Stimulated activated CD8-positive, alpha-beta memory T cell treated with anti-CD3 and anti-CD28 coated beads, Interleukin-4, amount 100 ng/mL, for 24 hours (primary cell): ENCODE data around the gene DOCK8.

Experiments
- DNase-seq: peaks from one replicate; pipeline ENCODE4 v3.0.0-alpha.2; 2020; ENCODE audit warnings: low read depth

The DOCK8 gene

DNA sequence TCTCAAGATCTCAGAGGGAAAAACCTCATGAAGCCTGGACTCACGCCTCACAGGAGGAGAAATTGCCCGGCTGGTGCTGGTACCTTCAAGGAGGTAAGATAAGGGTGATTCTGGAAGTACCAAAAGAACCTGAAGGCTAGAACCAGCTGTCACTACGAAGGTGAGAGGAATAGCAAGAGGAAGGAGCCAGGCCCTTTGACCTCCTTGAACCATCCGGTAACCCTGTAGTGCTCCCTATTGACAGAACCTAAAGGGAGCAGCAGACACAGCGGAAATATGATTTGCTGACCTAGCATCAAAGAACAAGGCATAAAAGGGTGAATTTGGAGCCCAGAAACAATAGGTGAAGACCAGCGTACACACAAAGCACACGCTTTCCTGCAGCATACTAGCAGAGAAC, 92.2 kb downstream of the DOCK8 start:
- no peak for DNase-seq

DNA sequence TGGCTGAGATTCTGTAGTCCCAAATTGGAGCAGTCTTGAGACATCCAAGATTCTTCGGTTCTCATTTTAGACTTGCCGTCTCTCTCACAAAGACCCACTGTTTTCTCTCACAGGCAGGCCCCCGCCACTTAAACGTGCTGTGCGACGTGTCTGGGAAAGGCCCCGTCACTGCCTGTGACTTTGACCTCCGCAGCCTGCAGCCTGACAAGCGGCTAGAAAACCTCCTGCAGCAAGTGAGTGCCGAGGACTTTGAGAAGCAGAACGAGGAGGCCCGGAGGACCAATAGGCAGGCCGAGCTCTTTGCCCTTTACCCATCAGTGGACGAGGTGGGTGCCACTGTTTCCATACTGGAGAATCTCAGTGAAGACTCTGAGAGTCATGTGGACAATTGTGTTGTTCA, 97.2 kb downstream of the DOCK8 start:
- DNase-seq: no peak

DNA sequence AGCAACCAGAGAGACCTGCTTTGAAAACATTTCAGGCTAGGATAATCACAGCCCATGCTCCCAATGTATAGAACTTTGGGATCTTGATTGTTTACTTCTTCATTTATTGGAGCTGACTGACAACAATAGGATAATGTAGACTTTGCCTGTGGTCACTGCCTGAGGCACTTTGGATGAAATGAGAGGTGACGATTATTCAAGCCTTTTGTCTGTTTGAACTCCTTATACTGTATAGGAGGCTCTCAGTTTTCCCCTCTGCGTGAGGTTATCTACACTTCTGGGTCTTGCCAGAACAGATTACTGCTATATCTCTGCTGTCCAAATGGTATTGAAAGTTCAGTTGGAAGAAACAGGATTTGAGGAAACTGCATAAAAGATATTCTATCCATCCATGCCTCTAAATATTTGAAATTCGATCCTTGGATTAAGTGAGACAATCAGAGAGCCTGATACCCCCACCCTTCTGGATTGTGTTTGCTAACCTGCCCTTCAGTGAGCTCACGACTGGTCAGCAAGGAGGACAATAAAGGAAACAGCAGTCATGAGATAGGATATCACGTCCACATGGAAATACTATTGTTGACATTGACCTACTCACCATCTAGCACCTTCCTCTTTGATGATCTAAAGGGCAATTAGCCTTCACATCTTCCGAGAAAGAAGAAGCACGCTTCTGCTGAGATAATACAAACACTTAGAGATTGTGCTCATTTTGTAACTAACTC, 98.1 kb downstream of the DOCK8 start:
- DNase-seq: no peak

GRCh38 chr9:316382-316965, 101.8 kb downstream of the DOCK8 start:
- no peak for DNase-seq

- DNase-seq: no peak
Measured at GRCh38 chr9:318646-319045, 104.0 kb downstream of the DOCK8 start.

GRCh38 chr9:324971-325370, 110.3 kb downstream of the DOCK8 start:
- no peak for DNase-seq

DNA sequence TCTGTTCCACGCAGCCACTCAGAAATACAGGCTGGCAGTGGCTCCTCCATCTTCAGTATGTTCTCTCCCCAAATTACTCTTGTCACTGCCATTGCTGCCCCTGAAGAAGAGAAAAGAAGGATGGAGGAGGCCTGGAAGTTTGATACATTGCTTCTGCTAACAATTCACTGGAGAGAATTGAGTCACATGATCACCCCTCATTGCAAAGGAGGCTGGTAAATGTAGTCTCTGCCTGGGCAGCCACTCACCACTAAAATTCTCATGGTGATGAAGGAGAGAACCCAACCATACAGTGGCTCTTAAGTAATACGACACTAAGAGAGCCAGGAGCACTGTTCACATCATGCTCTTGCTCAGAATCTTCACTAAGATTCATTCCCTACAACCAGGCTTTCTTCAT, 112.0 kb downstream of the DOCK8 start:
- no peak for DNase-seq

GRCh38 chr9:328453-328852, 113.8 kb downstream of the DOCK8 start:
- no peak for DNase-seq

DNA sequence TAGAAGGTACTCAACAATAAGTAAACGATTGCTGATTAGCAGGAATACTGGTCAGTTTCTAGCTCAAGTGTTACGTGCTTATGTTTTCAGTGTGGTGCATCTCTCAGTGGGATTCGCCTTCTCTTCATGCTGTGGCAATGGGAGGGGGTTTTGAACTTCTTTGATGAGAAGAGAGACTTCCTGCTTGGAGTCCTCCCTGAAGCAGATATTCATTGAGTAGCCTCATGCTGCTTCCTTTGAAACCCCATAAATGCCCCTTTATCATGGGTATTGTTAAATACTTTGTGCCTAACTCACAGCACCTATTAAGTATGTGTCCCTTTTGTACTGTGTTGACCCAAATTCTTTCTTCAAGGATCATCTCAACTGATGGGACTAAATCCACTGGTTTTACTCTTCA, 116.5 kb downstream of the DOCK8 start:
- no peak for DNase-seq

DNA sequence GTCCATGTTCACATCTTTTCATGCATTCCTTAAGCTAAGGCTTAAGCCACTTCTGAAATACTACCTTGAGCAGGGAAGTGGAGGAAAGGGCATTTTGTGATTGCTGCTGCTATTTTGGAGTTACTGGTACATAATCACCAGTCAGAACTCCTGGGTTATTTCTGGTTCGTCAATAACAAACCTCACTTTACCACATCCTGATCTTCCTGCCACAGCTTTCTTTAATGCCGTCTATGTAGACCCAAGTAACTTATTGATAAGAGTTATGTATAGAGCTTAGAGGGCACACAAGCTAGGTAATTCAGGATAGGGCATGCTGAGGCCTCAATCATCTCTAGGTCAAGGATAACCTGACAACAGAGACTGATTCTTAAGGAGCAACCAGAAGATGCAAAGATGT, 120.7 kb downstream of the DOCK8 start:
- no peak for DNase-seq

DNA sequence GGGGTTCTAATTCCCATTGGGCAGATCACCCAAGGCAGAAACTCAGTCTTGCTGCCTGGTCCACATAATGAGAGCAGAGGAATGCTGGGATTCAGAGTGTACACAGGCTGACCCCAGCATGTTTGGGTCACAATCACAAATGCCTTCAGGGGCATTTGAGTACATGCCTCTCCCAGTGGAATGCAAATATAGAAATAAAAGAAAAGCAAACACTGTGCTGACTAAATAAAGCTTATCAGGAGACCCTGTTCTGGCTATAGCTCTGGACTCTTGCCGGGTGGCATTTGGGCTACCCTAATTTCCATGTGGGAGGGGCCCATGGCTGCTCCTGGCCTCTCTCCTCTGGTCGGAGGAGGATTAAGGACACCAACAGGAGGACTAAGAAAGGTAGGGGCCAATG, 121.4 kb downstream of the DOCK8 start:
- no peak for DNase-seq

GRCh38 chr9:338602-339001, 123.9 kb downstream of the DOCK8 start:
- DNase-seq: no peak

DNA sequence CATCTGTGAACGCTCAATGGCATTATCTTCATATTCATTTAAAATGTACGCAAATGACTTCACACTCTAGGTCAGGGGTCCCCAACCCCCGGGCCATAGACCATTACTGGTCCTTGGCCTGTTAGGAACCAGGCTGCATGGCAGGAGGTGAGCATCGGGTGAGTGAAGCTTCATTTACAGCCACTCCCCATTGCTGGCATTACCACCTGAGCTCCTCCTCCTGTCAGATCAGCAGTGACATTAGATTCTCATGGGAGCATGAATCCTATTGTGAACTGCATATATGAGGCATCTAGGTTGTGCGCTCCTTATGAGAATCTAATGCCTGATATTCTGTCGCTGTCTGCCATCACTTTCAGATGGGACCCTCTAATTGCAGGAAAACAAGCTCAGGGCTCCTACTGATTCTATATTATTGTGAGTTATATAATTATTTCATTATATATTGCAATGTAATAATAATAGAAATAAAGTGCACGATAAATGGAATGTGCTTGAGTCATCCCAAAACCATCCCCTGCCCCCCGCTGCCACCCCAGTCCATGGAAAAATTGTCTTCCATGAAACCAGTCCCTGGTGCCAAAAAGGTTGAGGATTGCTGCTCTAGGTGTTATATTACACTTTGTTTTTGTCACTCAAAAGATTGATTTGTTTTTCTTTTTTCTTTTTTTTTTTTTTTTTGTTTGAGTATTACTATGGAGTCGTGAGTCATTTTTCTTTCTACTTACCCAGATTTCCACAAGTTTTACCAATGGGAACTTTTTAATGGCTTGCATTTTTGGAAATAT, 127.2 kb downstream of the DOCK8 start:
- DNase-seq: no peak

GRCh38 chr9:343773-344172, 129.1 kb downstream of the DOCK8 start:
- no peak for DNase-seq

DNA sequence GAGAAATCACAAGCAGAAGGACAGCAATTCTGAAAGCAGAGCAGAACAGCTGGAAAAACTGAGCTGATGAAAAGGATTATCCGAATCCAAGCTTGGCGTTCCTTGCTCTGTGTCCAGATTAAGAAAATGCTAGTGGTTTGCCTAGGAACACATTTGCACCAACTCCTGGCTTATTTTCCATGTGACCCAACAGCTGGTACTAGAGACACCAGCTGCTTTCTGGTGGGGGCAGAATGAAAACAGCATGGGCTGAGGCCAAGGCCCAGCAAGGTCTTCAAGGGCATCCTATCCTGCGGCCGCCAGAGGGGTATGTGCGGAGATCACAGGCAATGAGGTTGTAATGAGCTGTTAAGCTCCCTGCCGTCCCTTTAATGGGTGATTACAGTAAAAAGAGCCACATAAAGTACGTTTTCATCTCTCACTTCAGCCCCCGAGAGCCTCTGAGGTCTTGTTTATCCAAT, 131.5 kb downstream of the DOCK8 start:
- DNase-seq: no peak

DNA sequence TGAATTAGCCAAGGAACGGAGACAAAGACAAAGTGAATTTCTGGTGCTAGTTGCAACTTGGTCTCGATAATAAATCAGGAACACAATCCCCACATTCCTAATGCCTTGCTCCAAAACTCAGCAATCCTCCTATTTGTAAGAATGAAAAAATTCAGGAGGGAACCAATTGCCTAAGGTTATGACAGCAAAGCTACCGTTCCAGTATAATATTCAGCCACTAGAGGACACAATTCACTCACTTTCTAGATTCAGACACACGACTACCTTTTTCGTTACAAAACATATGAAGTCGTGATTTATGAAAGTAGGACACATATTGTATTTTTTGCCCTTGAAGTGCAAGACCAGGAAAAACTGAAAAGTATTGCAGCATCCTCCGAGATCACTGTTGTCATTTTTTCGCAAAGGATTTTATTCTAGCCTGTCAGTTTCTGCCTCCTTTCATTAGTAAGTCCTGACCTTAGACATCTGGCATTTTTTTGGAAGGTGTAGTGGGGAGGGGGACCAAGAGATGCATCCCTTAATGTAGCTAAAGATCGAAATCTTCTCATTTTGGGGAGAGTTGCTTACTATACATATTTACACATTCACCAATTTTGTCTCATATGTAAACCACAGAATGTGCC, 133.1 kb downstream of the DOCK8 start:
- DNase-seq: no peak

GRCh38 chr9:350384-350783, 135.7 kb downstream of the DOCK8 start:
- DNase-seq: no peak

DNA sequence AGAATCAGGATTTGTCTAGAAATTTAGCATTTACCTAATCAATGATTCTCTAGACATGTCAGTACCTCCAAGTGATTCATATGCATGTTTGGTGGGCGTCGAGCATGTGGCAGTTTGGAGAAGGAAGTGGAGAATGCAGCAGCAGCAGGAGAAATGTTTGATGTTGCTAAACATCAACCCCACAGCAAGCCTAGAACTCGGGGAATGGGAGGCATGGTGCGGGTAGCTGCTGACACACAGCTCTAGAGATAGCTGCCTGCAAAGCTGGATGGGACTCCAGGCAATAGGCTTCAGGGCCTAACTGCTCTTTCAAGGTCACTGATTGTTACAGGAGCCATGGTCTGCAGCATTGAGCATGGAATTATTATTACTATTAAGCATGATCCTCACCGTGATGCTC, 137.3 kb downstream of the DOCK8 start:
- DNase-seq: no peak

- no peak for DNase-seq
Measured at GRCh38 chr9:353077-353476, 138.4 kb downstream of the DOCK8 start.

- DNase-seq: no peak
Measured at GRCh38 chr9:354453-354852, 139.8 kb downstream of the DOCK8 start.

- DNase-seq: no peak
Measured at GRCh38 chr9:357560-357959, 142.9 kb downstream of the DOCK8 start.

DNA sequence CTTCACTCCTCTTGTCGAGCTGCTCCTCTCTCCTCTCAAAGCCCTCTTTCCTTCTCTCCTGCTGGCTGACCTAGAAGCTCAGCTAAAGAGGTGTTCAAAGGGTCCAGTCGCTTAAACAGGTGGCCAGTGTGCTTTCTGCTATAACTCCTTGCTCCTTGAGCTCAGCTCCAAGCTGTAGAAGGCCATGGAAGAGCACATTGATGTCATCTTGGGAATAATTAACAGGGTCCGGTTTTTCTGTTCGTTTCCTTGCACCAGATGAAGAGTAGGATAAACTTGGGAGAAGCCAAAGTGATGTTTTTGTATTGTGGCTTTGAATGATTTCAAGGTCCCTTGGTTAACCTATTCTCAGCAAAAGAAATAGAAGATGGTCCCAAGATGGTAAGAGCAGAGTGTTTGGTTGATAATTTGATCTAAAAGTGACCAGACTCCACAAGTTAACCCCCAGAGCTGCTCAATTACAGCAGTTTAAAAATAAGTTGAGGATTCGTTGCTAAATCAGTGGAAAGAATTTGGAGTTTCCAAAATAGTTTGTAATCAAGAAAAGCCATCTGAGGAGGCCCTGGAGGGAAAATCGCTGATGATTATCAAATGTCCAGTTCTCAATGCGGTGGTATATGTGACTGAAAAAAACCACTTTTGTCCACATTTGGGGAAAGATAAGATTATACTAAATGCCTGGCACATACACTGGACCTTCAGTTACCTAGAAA, 148.1 kb downstream of the DOCK8 start:
- no peak for DNase-seq
